Measurements from ENCODE around the gene WWP2.

The WWP2 gene

GRCh38 chr16:69796285-69797118, 34.4 kb downstream of the WWP2 start:
- TF ChIP-seq RAD21 (IDR thresholded peaks at IDR 0.05; ENCODE audit: low read depth) (peak; percentile 93), NFIC (IDR thresholded peaks at IDR 0.05) (no peak), CEBPB (IDR thresholded peaks at IDR 0.05) (no peak), TCF12 (IDR thresholded peaks at IDR 0.05; ENCODE audit: low read depth) (no peak)

GRCh38 chr16:69798466-69798865, 36.3 kb downstream of the WWP2 start:
- no peak for TF ChIP-seq CEBPB (IDR thresholded peaks at IDR 0.05)
- TF ChIP-seq EP300 (IDR thresholded peaks at IDR 0.05; ENCODE audit: borderline replicate concordance): no peak
- TF ChIP-seq FOXM1 (IDR thresholded peaks at IDR 0.05; ENCODE audit: borderline replicate concordance, low read depth): no peak
- TF ChIP-seq EGR1 (IDR thresholded peaks at IDR 0.05): no peak
- no peak for TF ChIP-seq REST (IDR thresholded peaks at IDR 0.05; ENCODE audit: low read depth)
- no peak for TF ChIP-seq YY1 (IDR thresholded peaks at IDR 0.05; ENCODE audit: low read depth)
- no peak for TF ChIP-seq CREB1 (IDR thresholded peaks at IDR 0.05; ENCODE audit: low read depth)
- TF ChIP-seq ZBTB7A (IDR thresholded peaks at IDR 0.05; ENCODE audit: low read depth): no peak
- no peak for TF ChIP-seq TCF12 (IDR thresholded peaks at IDR 0.05; ENCODE audit: low read depth)
- no peak for TF ChIP-seq NFIC (IDR thresholded peaks at IDR 0.05)
- TF ChIP-seq TEAD4 (IDR thresholded peaks at IDR 0.05): no peak
- no peak for TF ChIP-seq RAD21 (IDR thresholded peaks at IDR 0.05; ENCODE audit: low read depth)
- no peak for TF ChIP-seq MAX (IDR thresholded peaks at IDR 0.05)
- TF ChIP-seq TAF1 (IDR thresholded peaks at IDR 0.05; ENCODE audit: low read depth): no peak
- no peak for TF ChIP-seq USF1 (IDR thresholded peaks at IDR 0.05)

GRCh38 chr16:69799611-69800031, 37.5 kb downstream of the WWP2 start:
- TF ChIP-seq USF1 (IDR thresholded peaks at IDR 0.05) (no peak), TEAD4 (IDR thresholded peaks at IDR 0.05) (no peak), FOXM1 (IDR thresholded peaks at IDR 0.05; ENCODE audit: borderline replicate concordance, low read depth) (no peak), EGR1 (IDR thresholded peaks at IDR 0.05) (no peak), REST (IDR thresholded peaks at IDR 0.05; ENCODE audit: low read depth) (no peak), ZBTB7A (IDR thresholded peaks at IDR 0.05; ENCODE audit: low read depth) (no peak), TAF1 (IDR thresholded peaks at IDR 0.05; ENCODE audit: low read depth) (no peak), NFIC (IDR thresholded peaks at IDR 0.05) (no peak), CREB1 (IDR thresholded peaks at IDR 0.05; ENCODE audit: low read depth) (no peak), MAX (IDR thresholded peaks at IDR 0.05) (no peak), TCF12 (IDR thresholded peaks at IDR 0.05; ENCODE audit: low read depth) (no peak), YY1 (IDR thresholded peaks at IDR 0.05; ENCODE audit: low read depth) (no peak), EP300 (IDR thresholded peaks at IDR 0.05; ENCODE audit: borderline replicate concordance) (no peak), CEBPB (IDR thresholded peaks at IDR 0.05) (no peak), RAD21 (IDR thresholded peaks at IDR 0.05; ENCODE audit: low read depth) (no peak)

GRCh38 chr16:69804297-69804696, 42.2 kb downstream of the WWP2 start:
- TF ChIP-seq RAD21 (IDR thresholded peaks at IDR 0.05; ENCODE audit: low read depth): no peak
- no peak for TF ChIP-seq TEAD4 (IDR thresholded peaks at IDR 0.05)
- TF ChIP-seq NFIC (IDR thresholded peaks at IDR 0.05): no peak
- no peak for TF ChIP-seq TCF12 (IDR thresholded peaks at IDR 0.05; ENCODE audit: low read depth)
- TF ChIP-seq USF1 (IDR thresholded peaks at IDR 0.05): no peak
- TF ChIP-seq CEBPB (IDR thresholded peaks at IDR 0.05): no peak
- no peak for TF ChIP-seq CREB1 (IDR thresholded peaks at IDR 0.05; ENCODE audit: low read depth)
- TF ChIP-seq EGR1 (IDR thresholded peaks at IDR 0.05): no peak
- TF ChIP-seq EP300 (IDR thresholded peaks at IDR 0.05; ENCODE audit: borderline replicate concordance): no peak
- TF ChIP-seq TAF1 (IDR thresholded peaks at IDR 0.05; ENCODE audit: low read depth): no peak
- no peak for TF ChIP-seq ZBTB7A (IDR thresholded peaks at IDR 0.05; ENCODE audit: low read depth)
- no peak for TF ChIP-seq YY1 (IDR thresholded peaks at IDR 0.05; ENCODE audit: low read depth)
- TF ChIP-seq REST (IDR thresholded peaks at IDR 0.05; ENCODE audit: low read depth): no peak
- no peak for TF ChIP-seq FOXM1 (IDR thresholded peaks at IDR 0.05; ENCODE audit: borderline replicate concordance, low read depth)
